ENCODE results near the gene SCYGR2. TPM values are rescaled to one million over a fixed set of nuclear protein-coding genes. Genes with fewer than 3 reads are reported as not detected.

The SCYGR2 gene
- total and polyA plus RNA-seq, 4 donors = not detected

GRCh38 chr2:227578642-227579041 lies 20.1 kb upstream of the SCYGR2 start:
- peak in 1 of 6 donors; percentile 38 for DNase-seq (ENCODE audit: low read depth in 4 of 6, low spot score in 6 of 6)
- H3K4me3 ChIP-seq (ENCODE audit: low read depth, low read length) = no peak overlapping the region
- H3K27me3 ChIP-seq (ENCODE audit: control insufficient read depth, insufficient read depth, low read length) = no peaks in the 10 kb centered on the region

GRCh38 chr2:227579791-227580190 lies 18.9 kb upstream of the SCYGR2 start:
- no peaks in the 10 kb centered on the region for H3K9me3 ChIP-seq (ENCODE audit: control insufficient read depth, insufficient read depth, low read length)
- DNase-seq (ENCODE audit: low read depth in 4 of 6, low spot score in 6 of 6) = no peak
- no peak overlapping the region for H3K4me3 ChIP-seq (ENCODE audit: low read depth, low read length)
- H3K27me3 ChIP-seq (ENCODE audit: control insufficient read depth, insufficient read depth, low read length) = no peaks in the 10 kb centered on the region
- H3K4me1 ChIP-seq (ENCODE audit: control insufficient read depth, insufficient read depth, low read length) = no peaks in the 10 kb centered on the region
- no peaks in the 10 kb centered on the region for H3K36me3 ChIP-seq (ENCODE audit: control insufficient read depth, insufficient read depth, low read length)
- WGBS (ENCODE audit: insufficient coverage) = no CpG with 5 or more reads among the region's 1 CpG
- no peak overlapping the region for H3K27ac ChIP-seq (ENCODE audit: low read depth, low read length)

More at GRCh38 chr2:227578642-227579041, 20.1 kb upstream of the SCYGR2 start:
- no peak overlapping the region for H3K27ac ChIP-seq (ENCODE audit: low read depth, low read length)
- H3K9me3 ChIP-seq (ENCODE audit: control insufficient read depth, insufficient read depth, low read length) = no peaks in the 10 kb centered on the region
- WGBS (ENCODE audit: insufficient coverage) = 50% methylated on average over 1 of the region's 2 CpGs
- H3K4me1 ChIP-seq (ENCODE audit: control insufficient read depth, insufficient read depth, low read length) = no peaks in the 10 kb centered on the region
- H3K36me3 ChIP-seq (ENCODE audit: control insufficient read depth, insufficient read depth, low read length) = no peaks in the 10 kb centered on the region

GRCh38 chr2:227582369-227582768 lies 16.3 kb upstream of the SCYGR2 start:
- H3K4me1 ChIP-seq (ENCODE audit: control insufficient read depth, insufficient read depth, low read length) = no peaks in the 10 kb centered on the region
- no peak overlapping the region for H3K27ac ChIP-seq (ENCODE audit: low read depth, low read length)
- no peaks in the 10 kb centered on the region for H3K9me3 ChIP-seq (ENCODE audit: control insufficient read depth, insufficient read depth, low read length)
- no peak for DNase-seq (ENCODE audit: low read depth in 4 of 6, low spot score in 6 of 6)
- H3K4me3 ChIP-seq (ENCODE audit: low read depth, low read length) = no peak overlapping the region
- H3K36me3 ChIP-seq (ENCODE audit: control insufficient read depth, insufficient read depth, low read length) = no peaks in the 10 kb centered on the region
- H3K27me3 ChIP-seq (ENCODE audit: control insufficient read depth, insufficient read depth, low read length) = no peaks in the 10 kb centered on the region

GRCh38 chr2:227592694-227593387 lies 5.9 kb upstream of the SCYGR2 start:
- Histone ChIP-seq H3K9me3 (ENCODE audit: control insufficient read depth, insufficient read depth, low read length) (no peaks in the 10 kb centered on the region), H3K27ac (ENCODE audit: low read depth, low read length) (no peak overlapping the region), H3K36me3 (ENCODE audit: control insufficient read depth, insufficient read depth, low read length) (no peaks in the 10 kb centered on the region), H3K4me3 (ENCODE audit: low read depth, low read length) (no peak overlapping the region), H3K27me3 (ENCODE audit: control insufficient read depth, insufficient read depth, low read length) (no peaks in the 10 kb centered on the region), H3K4me1 (ENCODE audit: control insufficient read depth, insufficient read depth, low read length) (no peaks in the 10 kb centered on the region)
- no CpG with 5 or more reads among the region's 1 CpG for WGBS (ENCODE audit: insufficient coverage)
- no peak for DNase-seq (ENCODE audit: low read depth in 4 of 6, low spot score in 6 of 6)

DNA sequence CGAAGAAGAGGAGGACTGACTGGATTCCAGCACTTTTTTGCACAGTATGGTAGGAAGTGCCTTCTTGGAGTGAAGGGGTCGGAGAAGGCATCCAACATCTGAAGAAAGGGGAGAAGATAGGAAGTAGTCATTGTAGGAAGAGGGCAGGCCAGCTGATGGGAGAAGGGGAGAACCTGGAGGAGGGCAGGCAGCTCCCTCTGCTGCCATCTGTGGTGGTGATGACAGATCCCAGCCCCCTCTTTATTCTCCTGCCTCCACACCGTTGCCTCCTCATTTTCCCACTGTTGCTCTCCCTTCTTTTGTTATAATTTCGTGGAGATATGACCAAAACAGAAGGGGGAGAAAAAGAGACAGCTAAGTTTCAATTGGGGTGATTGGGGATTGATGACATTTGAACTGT lies 2.9 kb upstream of the SCYGR2 start:
- Histone ChIP-seq H3K9me3 (ENCODE audit: control insufficient read depth, insufficient read depth, low read length) (no peaks in the 10 kb centered on the region), H3K36me3 (ENCODE audit: control insufficient read depth, insufficient read depth, low read length) (no peaks in the 10 kb centered on the region), H3K4me3 (ENCODE audit: low read depth, low read length) (no peak overlapping the region), H3K27ac (ENCODE audit: low read depth, low read length) (no peak overlapping the region), H3K27me3 (ENCODE audit: control insufficient read depth, insufficient read depth, low read length) (no peaks in the 10 kb centered on the region), H3K4me1 (ENCODE audit: control insufficient read depth, insufficient read depth, low read length) (no peaks in the 10 kb centered on the region)
- no peak for DNase-seq (ENCODE audit: low read depth in 4 of 6, low spot score in 6 of 6)
- WGBS (ENCODE audit: insufficient coverage) = 71% methylated on average over 1 of the region's 4 CpGs

GRCh38 chr2:227597036-227597435 lies 1.7 kb upstream of the SCYGR2 start:
- no peaks in the 10 kb centered on the region for H3K9me3 ChIP-seq (ENCODE audit: control insufficient read depth, insufficient read depth, low read length)
- no peaks in the 10 kb centered on the region for H3K27me3 ChIP-seq (ENCODE audit: control insufficient read depth, insufficient read depth, low read length)
- H3K4me3 ChIP-seq (ENCODE audit: low read depth, low read length) = no peak overlapping the region
- H3K27ac ChIP-seq (ENCODE audit: low read depth, low read length) = no peak overlapping the region
- H3K4me1 ChIP-seq (ENCODE audit: control insufficient read depth, insufficient read depth, low read length) = no peaks in the 10 kb centered on the region
- H3K36me3 ChIP-seq (ENCODE audit: control insufficient read depth, insufficient read depth, low read length) = no peaks in the 10 kb centered on the region
- DNase-seq (ENCODE audit: low read depth in 4 of 6, low spot score in 6 of 6) = no peak

DNA sequence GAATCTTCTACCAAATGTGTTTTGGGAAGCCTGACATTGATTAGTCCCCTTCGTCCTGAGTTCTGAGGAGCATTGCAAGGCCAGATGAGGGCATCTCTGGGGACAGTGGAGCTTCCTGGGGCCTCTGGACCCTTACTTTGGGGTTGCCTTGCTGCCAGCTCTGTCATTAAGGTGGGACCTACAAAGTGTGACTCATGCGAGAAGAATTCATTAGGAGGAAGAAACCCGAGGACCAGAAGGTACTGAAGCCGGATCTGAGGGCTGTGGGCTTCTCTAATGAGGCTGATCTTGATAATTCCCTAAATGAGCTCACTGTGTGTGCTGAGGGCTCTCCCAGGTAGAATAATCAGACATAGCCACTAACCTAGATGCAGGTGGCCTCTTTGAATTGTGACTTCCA lies 695 bp upstream of the SCYGR2 start:
- no peak for DNase-seq (ENCODE audit: low read depth in 4 of 6, low spot score in 6 of 6)
- H3K4me3 ChIP-seq (ENCODE audit: low read depth, low read length) = no peak overlapping the region
- H3K36me3 ChIP-seq (ENCODE audit: control insufficient read depth, insufficient read depth, low read length) = no peaks in the 10 kb centered on the region
- no peaks in the 10 kb centered on the region for H3K9me3 ChIP-seq (ENCODE audit: control insufficient read depth, insufficient read depth, low read length)
- 67% methylated on average over 4 of the region's 4 CpGs for WGBS (ENCODE audit: insufficient coverage)
- no peak overlapping the region for H3K27ac ChIP-seq (ENCODE audit: low read depth, low read length)
- no peaks in the 10 kb centered on the region for H3K4me1 ChIP-seq (ENCODE audit: control insufficient read depth, insufficient read depth, low read length)
- no peaks in the 10 kb centered on the region for H3K27me3 ChIP-seq (ENCODE audit: control insufficient read depth, insufficient read depth, low read length)

DNA sequence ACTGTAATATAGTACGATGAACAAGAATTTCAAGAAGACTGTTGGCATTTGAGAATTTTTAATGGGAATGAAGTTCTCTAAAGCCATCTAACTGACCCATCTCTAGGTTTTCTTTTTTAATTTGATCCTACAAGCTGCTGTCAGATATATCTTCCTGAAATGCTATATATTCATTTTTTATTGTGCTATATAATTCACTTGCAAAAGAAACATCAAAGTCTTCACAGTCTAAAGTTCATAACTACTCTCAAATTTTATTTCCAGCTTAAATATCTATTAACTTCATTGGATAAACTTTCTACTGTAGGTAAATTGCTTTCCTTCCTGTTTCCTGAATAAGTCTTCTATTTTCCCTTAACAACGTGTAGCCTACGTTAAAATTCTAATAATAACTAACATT lies 3.7 kb downstream of the SCYGR2 start:
- no peak for DNase-seq (ENCODE audit: low read depth in 4 of 6, low spot score in 6 of 6)
- no peaks in the 10 kb centered on the region for H3K27me3 ChIP-seq (ENCODE audit: control insufficient read depth, insufficient read depth, low read length)
- H3K9me3 ChIP-seq (ENCODE audit: control insufficient read depth, insufficient read depth, low read length) = no peaks in the 10 kb centered on the region
- no peaks in the 10 kb centered on the region for H3K36me3 ChIP-seq (ENCODE audit: control insufficient read depth, insufficient read depth, low read length)
- H3K4me1 ChIP-seq (ENCODE audit: control insufficient read depth, insufficient read depth, low read length) = no peaks in the 10 kb centered on the region
- no peak overlapping the region for H3K27ac ChIP-seq (ENCODE audit: low read depth, low read length)
- no CpG with 5 or more reads among the region's 3 CpGs for WGBS (ENCODE audit: insufficient coverage)
- H3K4me3 ChIP-seq (ENCODE audit: low read depth, low read length) = no peak overlapping the region

- no CpG with 5 or more reads among the region's 1 CpG for WGBS (ENCODE audit: insufficient coverage)
Measured at GRCh38 chr2:227606476-227606875, 7.8 kb downstream of the SCYGR2 start.

GRCh38 chr2:227607941-227608340 lies 9.2 kb downstream of the SCYGR2 start:
- H3K9me3 ChIP-seq (ENCODE audit: control insufficient read depth, insufficient read depth, low read length) = no peaks in the 10 kb centered on the region
- H3K4me1 ChIP-seq (ENCODE audit: control insufficient read depth, insufficient read depth, low read length) = no peaks in the 10 kb centered on the region
- no peaks in the 10 kb centered on the region for H3K36me3 ChIP-seq (ENCODE audit: control insufficient read depth, insufficient read depth, low read length)
- WGBS (ENCODE audit: insufficient coverage) = 81% methylated on average over 2 of the region's 3 CpGs
- H3K27ac ChIP-seq (ENCODE audit: low read depth, low read length) = no peak overlapping the region
- no peak overlapping the region for H3K4me3 ChIP-seq (ENCODE audit: low read depth, low read length)
- DNase-seq (ENCODE audit: low read depth in 4 of 6, low spot score in 6 of 6) = no peak
- H3K27me3 ChIP-seq (ENCODE audit: control insufficient read depth, insufficient read depth, low read length) = no peaks in the 10 kb centered on the region

More at GRCh38 chr2:227606476-227606875, 7.8 kb downstream of the SCYGR2 start:
- H3K4me3 ChIP-seq (ENCODE audit: low read depth, low read length) = no peak overlapping the region
- H3K9me3 ChIP-seq (ENCODE audit: control insufficient read depth, insufficient read depth, low read length) = no peaks in the 10 kb centered on the region
- no peak overlapping the region for H3K27ac ChIP-seq (ENCODE audit: low read depth, low read length)
- DNase-seq (ENCODE audit: low read depth in 4 of 6, low spot score in 6 of 6) = no peak
- no peaks in the 10 kb centered on the region for H3K4me1 ChIP-seq (ENCODE audit: control insufficient read depth, insufficient read depth, low read length)
- H3K36me3 ChIP-seq (ENCODE audit: control insufficient read depth, insufficient read depth, low read length) = no peaks in the 10 kb centered on the region
- H3K27me3 ChIP-seq (ENCODE audit: control insufficient read depth, insufficient read depth, low read length) = no peaks in the 10 kb centered on the region
